NCI-H82 (cell line): Measurements from ENCODE around the gene KRTAP10-7.
"Not testable (repeated sequence)": the region's sequence is repeated elsewhere in the genome, so short reads cannot be mapped to it uniquely, and the experiment has no call there.

ENCODE experiments used
- DNase-seq: peaks from one replicate; lab custom pipeline; 2025; lab: John Stamatoyannopoulos, UW

Gene KRTAP10-7

GRCh38 chr21:44612029-44612486, 11.7 kb downstream of the KRTAP10-7 start, which contains the start of gene KRTAP10-8:
TSS of gene KRTAP10-8 (plus strand) at chr21:44612079. CDS start at chr21:44612101, 22 bp downstream.
- DNase-seq, result no peak

GRCh38 chr21:44612669-44613229, 12.4 kb downstream of the KRTAP10-7 start:
- no peak for DNase-seq

GRCh38 chr21:44613386-44614155, 13.2 kb downstream of the KRTAP10-7 start:
- no peak for DNase-seq

DNA sequence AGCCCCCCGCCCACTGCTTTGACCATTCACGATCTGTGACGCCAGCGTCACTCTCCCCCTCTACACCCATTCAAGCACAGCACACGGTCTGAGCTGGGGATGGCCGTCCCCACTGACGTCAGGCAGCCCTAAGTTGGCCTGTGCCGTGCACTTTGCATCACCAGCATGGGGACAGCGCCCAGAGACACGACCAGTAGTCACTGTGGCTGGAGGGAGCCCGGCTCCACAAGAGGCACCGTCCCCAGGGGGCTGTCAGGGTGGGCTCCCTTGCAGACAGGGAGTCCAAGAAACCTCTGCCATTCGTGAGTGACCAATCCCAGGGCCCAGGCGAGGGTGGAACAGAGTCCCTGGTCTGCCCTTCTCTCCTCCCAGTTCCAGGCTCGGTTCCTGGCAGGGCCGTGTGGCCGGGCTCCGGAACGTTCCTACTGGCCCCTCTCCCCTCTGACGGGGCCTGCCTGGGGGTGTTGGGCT, 13.8 kb downstream of the KRTAP10-7 start:
- no peak for DNase-seq

DNA sequence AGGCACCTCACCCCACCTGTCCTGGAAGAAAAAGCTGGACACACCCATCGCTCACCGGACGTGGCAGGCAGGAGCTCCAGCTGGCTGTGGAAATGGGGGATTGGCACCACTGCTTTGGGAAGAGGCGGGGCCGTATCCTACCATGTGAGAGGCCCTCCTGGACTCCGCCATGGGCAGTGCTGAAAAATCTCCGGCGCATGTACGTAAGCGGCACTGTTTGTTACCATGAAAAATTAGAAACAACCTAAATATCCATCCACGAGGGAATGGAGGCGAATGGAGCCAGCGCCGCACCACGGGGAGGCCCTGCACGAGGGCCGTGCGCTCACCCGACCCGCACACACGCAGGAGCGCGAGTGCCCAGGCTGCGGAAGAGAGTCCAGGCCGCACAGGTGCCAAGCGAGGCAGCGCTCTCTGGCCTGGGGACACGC, 14.6 kb downstream of the KRTAP10-7 start:
- no peak for DNase-seq

GRCh38 chr21:44615466-44615865, 15.1 kb downstream of the KRTAP10-7 start:
- no peak for DNase-seq

DNA sequence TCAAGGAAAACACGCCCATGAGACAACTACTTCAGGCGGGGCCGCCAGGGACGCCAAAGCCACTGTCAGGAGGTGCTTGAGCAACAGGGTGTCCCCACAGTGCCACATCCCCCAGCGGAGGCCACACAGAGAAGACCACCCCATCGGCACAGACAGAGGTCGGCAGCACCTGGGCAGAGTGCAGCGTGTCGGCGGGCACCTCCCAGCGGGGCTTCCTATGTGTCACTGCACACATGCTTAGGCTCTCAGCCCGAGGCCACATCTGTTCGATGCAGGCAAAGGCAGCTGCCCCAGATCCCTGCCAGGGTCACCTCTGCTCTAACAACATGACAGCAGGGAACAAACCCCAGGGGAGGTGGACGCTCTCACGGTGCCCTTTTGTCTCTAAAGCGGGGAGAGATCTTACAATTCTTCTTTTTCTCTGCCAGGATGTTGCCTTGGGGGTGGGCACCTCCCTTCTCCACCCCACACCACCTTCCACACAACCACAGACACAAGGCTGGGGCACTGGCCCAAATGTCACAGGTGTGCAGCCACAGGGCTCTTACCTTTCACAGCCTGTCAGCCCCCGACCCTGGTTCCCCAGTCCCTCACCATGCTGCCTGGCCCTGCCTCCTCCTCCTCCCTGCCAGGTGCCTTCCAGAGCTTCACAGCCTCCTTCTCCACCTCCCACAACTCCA, 15.7 kb downstream of the KRTAP10-7 start:
- no peak for DNase-seq

- no peak for DNase-seq
Measured at GRCh38 chr21:44616591-44616926, 16.2 kb downstream of the KRTAP10-7 start.

- no peak for DNase-seq
Measured at GRCh38 chr21:44617071-44617501, 16.7 kb downstream of the KRTAP10-7 start.

- no peak for DNase-seq
Measured at GRCh38 chr21:44618504-44618903, 18.1 kb downstream of the KRTAP10-7 start.

DNA sequence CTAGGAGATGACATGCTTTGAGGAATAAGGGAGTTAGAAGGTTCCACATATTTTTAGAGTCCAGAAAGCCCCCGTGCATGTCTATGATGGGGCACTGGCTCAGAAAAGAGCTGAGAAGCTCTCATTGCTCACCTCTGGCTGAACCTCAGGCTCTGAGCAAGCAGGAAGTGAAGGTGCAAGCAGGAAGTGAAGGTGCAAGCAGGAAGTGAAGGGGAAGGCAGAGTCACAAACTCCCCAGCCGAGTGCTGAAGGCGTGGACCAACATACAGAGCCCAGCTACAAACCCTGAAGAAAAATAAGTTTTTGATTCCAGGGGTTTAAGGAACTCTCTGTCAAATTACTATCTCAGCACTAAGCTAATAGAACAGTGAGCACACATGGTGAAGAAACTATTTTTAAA, 18.5 kb downstream of the KRTAP10-7 start:
- no peak for DNase-seq

- no peak for DNase-seq
Measured at GRCh38 chr21:44619886-44620285, 19.5 kb downstream of the KRTAP10-7 start.

DNA sequence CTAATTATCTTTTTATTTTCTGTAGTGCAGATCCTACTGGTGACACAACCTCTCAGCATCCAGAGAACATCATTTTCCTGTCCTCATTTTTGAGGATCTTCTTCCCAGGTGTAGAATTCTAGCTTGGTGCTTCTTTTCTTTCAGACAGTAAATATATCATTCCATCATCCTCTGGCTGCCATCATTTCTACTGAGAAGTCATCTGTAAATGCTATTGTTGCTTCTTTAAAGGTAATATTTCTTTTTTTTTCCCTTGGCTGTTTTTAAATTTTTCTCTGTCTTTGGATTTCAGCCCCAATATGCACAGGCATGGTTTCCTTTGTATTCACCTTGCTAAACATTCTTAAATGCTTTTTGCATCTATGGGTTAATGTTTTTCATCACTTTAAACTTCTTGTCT, 23.2 kb downstream of the KRTAP10-7 start:
- no peak for DNase-seq

DNA sequence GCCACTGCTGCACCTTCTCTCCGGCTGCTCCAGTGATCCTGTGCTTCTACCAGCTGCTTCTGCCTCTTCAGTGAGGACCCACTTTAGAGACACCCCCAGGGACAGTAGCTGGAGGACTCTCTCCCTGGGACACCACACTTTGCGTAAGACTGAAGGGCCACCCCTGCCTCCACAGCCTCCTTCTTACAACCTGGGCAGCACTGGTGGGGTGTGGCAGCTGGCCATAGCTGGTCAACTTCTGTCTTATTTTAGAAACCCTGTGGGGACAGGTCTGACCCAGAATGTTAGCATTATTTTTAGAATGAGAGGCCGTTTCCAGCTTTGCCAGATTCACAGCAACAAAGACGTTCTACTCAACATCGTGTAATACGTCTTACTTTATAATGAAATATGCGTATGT, 25.4 kb downstream of the KRTAP10-7 start:
- no peak for DNase-seq

DNA sequence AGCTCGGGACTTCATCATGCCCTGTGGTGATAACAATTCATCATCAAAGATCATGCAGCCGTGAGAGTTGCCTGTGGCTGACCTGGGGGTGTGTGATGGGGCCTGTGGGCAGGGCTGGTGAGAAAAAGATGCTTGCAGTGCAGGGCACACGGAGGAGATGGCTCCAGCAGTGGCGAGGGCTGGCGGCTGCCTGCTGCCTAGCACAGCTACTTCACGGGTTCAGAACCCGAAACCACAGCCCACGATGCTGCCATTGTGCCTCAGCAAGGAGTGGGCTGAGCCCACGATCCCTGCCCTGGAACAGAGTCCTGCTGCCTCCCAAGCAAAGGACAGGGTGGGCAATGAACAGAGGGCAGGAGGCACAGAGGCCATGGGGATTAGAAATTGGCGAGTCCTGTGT, 25.9 kb downstream of the KRTAP10-7 start:
- DNase-seq, result no peak

- no peak for DNase-seq
Measured at GRCh38 chr21:44626673-44627143, 26.3 kb downstream of the KRTAP10-7 start, which contains the start of gene KRTAP10-9. TSS of gene KRTAP10-9 (plus strand) at chr21:44627093. CDS start at chr21:44627172, 79 bp downstream.

GRCh38 chr21:44627181-44627822, 26.9 kb downstream of the KRTAP10-7 start:
- not testable (repeated sequence) for DNase-seq

- not testable (repeated sequence) for DNase-seq
Measured at GRCh38 chr21:44627831-44628233, 27.4 kb downstream of the KRTAP10-7 start.

- DNase-seq, result no peak
Measured at GRCh38 chr21:44628707-44629391, 28.5 kb downstream of the KRTAP10-7 start.

GRCh38 chr21:44630440-44630839, 30.0 kb downstream of the KRTAP10-7 start:
- no peak for DNase-seq

DNA sequence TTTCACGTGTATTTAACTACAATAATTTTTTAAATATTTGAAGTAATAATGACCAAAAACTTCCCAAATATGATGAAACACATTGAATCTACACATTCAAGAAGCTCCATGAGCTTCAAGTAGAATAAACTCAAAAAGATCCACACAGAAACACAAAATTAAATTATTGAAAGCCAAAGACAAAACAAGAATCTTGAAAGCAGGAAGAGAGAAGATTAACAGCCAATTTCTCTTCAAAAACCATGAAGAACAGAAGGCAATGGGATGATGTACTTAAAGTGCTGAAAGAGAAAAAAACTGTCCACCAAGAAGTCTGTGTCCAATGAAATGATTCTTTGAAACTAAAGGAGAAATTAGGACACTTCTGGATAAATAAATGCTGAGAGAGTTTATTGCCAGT, 31.7 kb downstream of the KRTAP10-7 start:
- DNase-seq, result no peak
